ENCODE measurements around the gene RPL39L.

GRCh38 chr3:187074846-187075245, 64.5 kb downstream of the RPL39L start:
- TF ChIP-seq KLF16 (CRISPR knock-in tag; IDR thresholded peaks at IDR 0.05) (no peak), EZH2 (conservative IDR thresholded peaks at IDR 0.05; ENCODE audit: low read depth, low read length) (no peak), CHD4 (IDR thresholded peaks at IDR 0.05; ENCODE audit: borderline replicate concordance, low read length) (no peak), ELF4 (CRISPR knock-in tag; IDR thresholded peaks at IDR 0.05; ENCODE audit: borderline replicate concordance) (no peak), EHMT2 (IDR thresholded peaks at IDR 0.05; ENCODE audit: borderline replicate concordance, low read depth, low read length) (no peak), CTCF (CRISPR knock-in tag; IDR thresholded peaks at IDR 0.05) (no peak), ETV5 (CRISPR knock-in tag; IDR thresholded peaks at IDR 0.05; ENCODE audit: borderline replicate concordance) (no peak), IRF1 (CRISPR knock-in tag; IDR thresholded peaks at IDR 0.05; ENCODE audit: low read depth) (no peak), ARID3A (IDR thresholded peaks at IDR 0.05; ENCODE audit: low read depth, low read length) (no peak), CBX1 (IDR thresholded peaks at IDR 0.05; ENCODE audit: low read depth) (no peak), RAD21 (CRISPR knock-in tag; IDR thresholded peaks at IDR 0.05) (no peak), ZBTB4 (CRISPR knock-in tag; IDR thresholded peaks at IDR 0.05; ENCODE audit: borderline replicate concordance) (no peak)

Data from HepG2 (cell line).